SU-DHL-6 (cell line): ENCODE data around the gene NADK2.

Experiments used
- EZH2phosphoT487 ChIP-seq: fragments of 200-600 bp; sonication (generic), shearing (Covaris generic); conservative IDR thresholded peaks from 2 replicates; pipeline ENCODE4 v1.6.1; 2018; ENCODE audit warnings: mild to moderate bottlenecking, antibody characterized with exemption, low read length, moderate library complexity, mixed read lengths
- TF ChIP-seq, protein P1 (sequence below): fragments of 200-600 bp; sonication (generic); IDR thresholded peaks from one replicate; pipeline ENCODE4 v1.5.1; 2017; ENCODE audit warnings: antibody characterized with exemption, mild to moderate bottlenecking, low read length, moderate library complexity; ENCODE audit not compliant: insufficient read depth, poor library complexity, severe bottlenecking

DNA sequence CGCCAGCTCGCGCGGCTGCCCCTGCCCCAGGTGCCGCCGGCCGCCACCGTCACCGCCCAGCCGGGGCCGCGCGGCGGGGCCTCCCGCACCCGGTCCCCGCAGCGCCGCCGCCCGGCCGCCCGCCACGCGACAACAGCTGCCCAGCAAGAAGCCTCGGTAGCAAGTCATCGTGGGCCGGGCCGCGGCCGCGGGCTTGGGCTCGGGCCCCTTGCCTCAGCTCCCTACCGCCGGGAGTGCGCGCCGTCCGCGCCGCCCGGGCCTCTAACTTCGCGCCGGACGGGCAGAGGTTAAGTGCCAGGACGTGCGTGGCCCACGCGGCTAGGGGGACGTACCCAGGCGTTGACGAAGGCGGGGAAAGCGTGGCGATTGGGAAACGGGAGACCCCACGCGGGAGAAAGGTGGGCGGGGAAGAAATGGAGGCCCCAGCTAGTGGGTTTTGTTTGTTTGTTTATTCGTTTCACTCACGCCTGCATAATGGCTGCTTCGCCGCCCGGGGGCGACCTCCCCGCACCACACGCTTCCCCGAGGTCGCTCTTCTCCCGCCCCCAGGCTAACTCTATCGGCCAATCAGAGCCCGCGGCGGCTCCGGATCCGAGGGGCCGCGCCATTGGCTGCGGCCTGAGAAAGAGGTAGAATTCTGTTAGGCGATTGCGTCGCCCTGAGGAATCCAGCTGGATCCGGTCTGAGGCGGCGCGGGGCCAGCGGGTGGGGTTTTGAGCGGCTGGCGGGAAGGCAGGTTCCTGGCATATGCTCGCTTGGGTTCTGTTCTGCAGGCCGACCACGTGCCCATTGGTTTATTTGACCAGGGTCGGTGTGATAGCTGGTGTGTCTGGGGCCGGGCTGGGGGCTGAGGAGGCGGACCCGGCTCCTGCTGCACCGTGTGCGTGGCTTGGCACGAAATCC lies at the start of gene NADK2:
- TF ChIP-seq EZH2phosphoT487: no peak
- TF ChIP-seq, protein P1, sequence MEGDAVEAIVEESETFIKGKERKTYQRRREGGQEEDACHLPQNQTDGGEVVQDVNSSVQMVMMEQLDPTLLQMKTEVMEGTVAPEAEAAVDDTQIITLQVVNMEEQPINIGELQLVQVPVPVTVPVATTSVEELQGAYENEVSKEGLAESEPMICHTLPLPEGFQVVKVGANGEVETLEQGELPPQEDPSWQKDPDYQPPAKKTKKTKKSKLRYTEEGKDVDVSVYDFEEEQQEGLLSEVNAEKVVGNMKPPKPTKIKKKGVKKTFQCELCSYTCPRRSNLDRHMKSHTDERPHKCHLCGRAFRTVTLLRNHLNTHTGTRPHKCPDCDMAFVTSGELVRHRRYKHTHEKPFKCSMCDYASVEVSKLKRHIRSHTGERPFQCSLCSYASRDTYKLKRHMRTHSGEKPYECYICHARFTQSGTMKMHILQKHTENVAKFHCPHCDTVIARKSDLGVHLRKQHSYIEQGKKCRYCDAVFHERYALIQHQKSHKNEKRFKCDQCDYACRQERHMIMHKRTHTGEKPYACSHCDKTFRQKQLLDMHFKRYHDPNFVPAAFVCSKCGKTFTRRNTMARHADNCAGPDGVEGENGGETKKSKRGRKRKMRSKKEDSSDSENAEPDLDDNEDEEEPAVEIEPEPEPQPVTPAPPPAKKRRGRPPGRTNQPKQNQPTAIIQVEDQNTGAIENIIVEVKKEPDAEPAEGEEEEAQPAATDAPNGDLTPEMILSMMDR: peak; percentile 49
